PC-9 (cell line): ENCODE measurements around the gene SMURF1. TPM values are rescaled to one million over a fixed set of nuclear protein-coding genes. Genes with fewer than 3 reads are reported as not detected.

Experiments
- BruUV-seq: library from RNA; stranded (reverse); fragments of 400-500 nt; replicated peaks from 2 replicates; lab custom pipeline; 2021; lab: Mats Ljungman, UMichigan
- CTCF ChIA-PET: fragments of 300-600 bp; sonication (Branson Sonifier 250); formaldehyde crosslinking; loops from one replicate; lab custom pipeline; 2022; ENCODE audit warnings: antibody characterized with exemption; lab: Charles Lee
- POLR2A ChIA-PET: fragments of 300-600 bp; sonication (Branson Sonifier 250); formaldehyde crosslinking; loops from one replicate; lab custom pipeline; 2022; ENCODE audit warnings: antibody characterized with exemption; ENCODE audit not compliant: unreplicated experiment; lab: Charles Lee
- DNase-seq, 2 experiments: peaks; one replicate each; pipeline versions ENCODE4 v3.0.0 to v3.0.0-alpha.2; 2015 to 2022; ENCODE audit warnings: mixed read lengths in 1 of 2
- H2AFZ ChIP-seq: fragments of 200-600 bp; sonication (generic); 2 replicates; pipeline ENCODE4 v1.8.1; 2017; ENCODE audit warnings: antibody characterized with exemption
- H3F3A ChIP-seq: fragments of 200-600 bp; sonication (generic); 2 replicates; pipeline ENCODE4 v1.8.1; 2017; ENCODE audit warnings: antibody characterized with exemption, mild to moderate bottlenecking, low read depth; ENCODE audit not compliant: insufficient read depth
- H3K27ac ChIP-seq: fragments of 200-600 bp; sonication (generic); 2 replicates; pipeline ENCODE4 v1.6.1; 2016; ENCODE audit warnings: mixed run types
- H3K27me3 ChIP-seq: fragments of 200-600 bp; sonication (generic); 2 replicates; pipeline ENCODE4 v1.6.1; 2016; ENCODE audit warnings: low read depth, mixed run types; ENCODE audit not compliant: insufficient read depth
- H3K36me3 ChIP-seq: fragments of 200-600 bp; sonication (generic); 2 replicates; pipeline ENCODE4 v1.6.1; 2016; ENCODE audit warnings: low read depth, mixed run types
- H3K4me1 ChIP-seq: fragments of 200-600 bp; sonication (generic); replicated peaks from 2 replicates; pipeline ENCODE4 v1.6.1; 2016; ENCODE audit warnings: mixed run types; ENCODE audit not compliant: insufficient read depth
- H3K4me2 ChIP-seq: fragments of 200-600 bp; sonication (generic); 2 replicates; pipeline ENCODE4 v1.6.1; 2017; ENCODE audit warnings: mixed run types
- H3K4me3 ChIP-seq: fragments of 200-600 bp; sonication (generic); 2 replicates; pipeline ENCODE4 v1.6.1; 2016; ENCODE audit warnings: mixed run types
- H3K79me2 ChIP-seq: fragments of 200-600 bp; sonication (generic); 2 replicates; pipeline ENCODE4 v1.6.1; 2017; ENCODE audit warnings: low read depth, mixed run types
- H3K9me2 ChIP-seq: fragments of 200-600 bp; sonication (generic); 2 replicates; pipeline ENCODE4 v1.8.1; 2017; ENCODE audit warnings: mild to moderate bottlenecking; ENCODE audit not compliant: insufficient read depth
- H3K9me3 ChIP-seq: fragments of 200-600 bp; sonication (generic); 2 replicates; pipeline ENCODE4 v1.8.1; 2016; ENCODE audit warnings: low read depth; ENCODE audit not compliant: insufficient read depth
- H4K20me1 ChIP-seq: fragments of 200-600 bp; sonication (generic); 2 replicates; pipeline ENCODE4 v1.8.1; 2017; ENCODE audit not compliant: insufficient read depth
- EZH2 ChIP-seq: fragments of 200-600 bp; sonication (generic); IDR thresholded peaks from 2 replicates; pipeline ENCODE4 v1.8.0; 2017; ENCODE audit warnings: antibody characterized with exemption, low read depth
- intact Hi-C: fragments of 100-400 bp; cut with micrococcal nuclease; formaldehyde crosslinking; loops from one replicate; pipeline ENCODE4 v1.10.0; 2022; ENCODE audit not compliant: unreplicated experiment
- total RNA-seq: library from RNA; stranded (reverse); gene quantifications from 2 replicates; pipeline ENCODE4 v1.2.3, GENCODE V29; 2021
- TF ChIP-seq, protein P1 (sequence below): fragments of 200-600 bp; sonication (generic); conservative IDR thresholded peaks from 2 replicates; pipeline ENCODE4 v1.6.1; 2017; ENCODE audit warnings: mixed run types, antibody characterized with exemption, mild to moderate bottlenecking, moderate library complexity

The SMURF1 gene
- total RNA-seq, 1 experiment from 2014 or later: 53.2 TPM

DNA sequence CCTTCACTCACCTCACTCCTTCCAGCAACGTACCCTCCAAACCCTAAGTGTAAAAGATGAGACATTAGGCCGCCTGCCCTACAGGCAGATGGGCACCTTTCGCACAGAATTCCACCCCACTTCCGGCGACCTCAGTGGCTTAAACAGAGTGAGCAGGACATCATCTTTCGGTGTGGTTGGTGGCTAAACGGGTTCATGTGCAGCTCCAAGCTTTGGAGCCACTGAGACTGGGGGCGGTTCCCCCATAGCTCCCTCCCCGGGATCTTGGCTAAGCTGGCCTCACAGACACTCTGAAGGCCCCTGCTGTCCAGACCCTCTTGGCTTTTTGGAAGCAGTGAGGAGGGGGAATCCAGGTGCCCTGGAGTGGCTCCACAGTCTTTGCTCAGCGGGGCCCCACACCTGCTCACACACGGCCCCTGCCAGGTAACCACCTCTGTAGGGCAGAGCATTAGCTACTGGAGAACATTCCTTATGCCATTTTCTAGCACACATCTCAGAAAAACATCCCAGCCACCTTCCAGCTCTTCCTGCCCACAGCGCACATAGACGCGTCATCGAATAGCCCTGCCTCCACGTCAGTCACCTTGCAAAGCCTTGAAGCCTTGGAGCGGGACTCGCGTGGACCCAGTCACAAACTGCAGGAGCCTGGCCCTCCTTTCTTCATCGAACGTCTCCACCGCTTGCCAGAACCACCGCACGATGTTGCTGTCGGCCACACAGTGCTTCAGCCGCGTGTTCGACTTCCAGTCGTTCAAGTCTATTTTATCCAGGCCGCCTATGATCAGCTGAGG, 108.8 kb downstream of the SMURF1 start:
- Histone ChIP-seq H3K27ac (no peak overlapping the region), H3K27me3 (no peaks in the 10 kb centered on the region), H3F3A (peaks cover 36% of the 10 kb centered on the region; the same call in 1 of the 2 replicates), H3K79me2 (no peaks in the 10 kb centered on the region), H3K4me2 (no peak overlapping the region), H4K20me1 (peaks cover 11% of the 10 kb centered on the region), H2AFZ (no peak overlapping the region), H3K36me3 (peaks cover 70% of the 10 kb centered on the region), H3K9me3 (no peaks in the 10 kb centered on the region), H3K4me1 (no peaks in the 10 kb centered on the region), H3K4me3 (no peak overlapping the region), H3K9me2 (no peaks in the 10 kb centered on the region)
- CTCF ChIA-PET: no interaction called here
- DNase-seq: no peak
- POLR2A ChIA-PET: no interaction called here
- intact Hi-C loops: no loop called here
- TF ChIP-seq, protein P1, sequence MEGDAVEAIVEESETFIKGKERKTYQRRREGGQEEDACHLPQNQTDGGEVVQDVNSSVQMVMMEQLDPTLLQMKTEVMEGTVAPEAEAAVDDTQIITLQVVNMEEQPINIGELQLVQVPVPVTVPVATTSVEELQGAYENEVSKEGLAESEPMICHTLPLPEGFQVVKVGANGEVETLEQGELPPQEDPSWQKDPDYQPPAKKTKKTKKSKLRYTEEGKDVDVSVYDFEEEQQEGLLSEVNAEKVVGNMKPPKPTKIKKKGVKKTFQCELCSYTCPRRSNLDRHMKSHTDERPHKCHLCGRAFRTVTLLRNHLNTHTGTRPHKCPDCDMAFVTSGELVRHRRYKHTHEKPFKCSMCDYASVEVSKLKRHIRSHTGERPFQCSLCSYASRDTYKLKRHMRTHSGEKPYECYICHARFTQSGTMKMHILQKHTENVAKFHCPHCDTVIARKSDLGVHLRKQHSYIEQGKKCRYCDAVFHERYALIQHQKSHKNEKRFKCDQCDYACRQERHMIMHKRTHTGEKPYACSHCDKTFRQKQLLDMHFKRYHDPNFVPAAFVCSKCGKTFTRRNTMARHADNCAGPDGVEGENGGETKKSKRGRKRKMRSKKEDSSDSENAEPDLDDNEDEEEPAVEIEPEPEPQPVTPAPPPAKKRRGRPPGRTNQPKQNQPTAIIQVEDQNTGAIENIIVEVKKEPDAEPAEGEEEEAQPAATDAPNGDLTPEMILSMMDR: no peak
- no peak for TF ChIP-seq EZH2
- BruUV-seq: no TSS peak

DNA sequence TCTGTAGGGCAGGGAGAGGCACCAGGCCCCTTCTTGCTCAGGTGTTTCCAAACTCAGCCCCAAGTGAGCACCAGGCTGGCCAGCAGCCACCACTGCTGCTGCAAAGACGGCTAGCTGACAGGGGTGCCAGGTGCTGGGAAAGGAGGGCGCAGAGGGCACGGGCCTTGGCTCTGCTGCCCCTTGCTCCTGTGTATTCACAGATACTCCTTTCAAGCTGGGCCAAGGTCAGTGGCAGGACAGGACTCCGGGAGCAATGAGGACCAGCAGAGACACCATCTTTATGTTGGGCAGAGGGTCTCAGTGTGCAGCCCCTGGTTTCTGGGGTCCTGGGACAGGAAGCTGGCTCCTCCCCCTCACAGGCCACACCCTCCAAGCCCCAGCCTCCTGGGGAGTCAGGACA, 110.1 kb downstream of the SMURF1 start:
- no peaks in the 10 kb centered on the region for H3K9me2 ChIP-seq
- no peak overlapping the region for H2AFZ ChIP-seq
- H3K9me3 ChIP-seq: no peaks in the 10 kb centered on the region
- POLR2A ChIA-PET: no interaction called here
- no peak overlapping the region for H3K4me3 ChIP-seq
- H3F3A ChIP-seq: peaks cover 41% of the 10 kb centered on the region; the same call in 1 of the 2 replicates
- H3K27me3 ChIP-seq: no peaks in the 10 kb centered on the region
- H3K79me2 ChIP-seq: no peaks in the 10 kb centered on the region
- peaks cover 11% of the 10 kb centered on the region for H4K20me1 ChIP-seq
- H3K27ac ChIP-seq: no peak overlapping the region
- H3K4me1 ChIP-seq: no peaks in the 10 kb centered on the region
- no peak overlapping the region for H3K4me2 ChIP-seq
- BruUV-seq: no TSS peak
- intact Hi-C loops: no loop called here
- CTCF ChIA-PET: no interaction called here
- DNase-seq: no peak
- peaks cover 64% of the 10 kb centered on the region for H3K36me3 ChIP-seq
- TF ChIP-seq, protein P1: no peak

DNA sequence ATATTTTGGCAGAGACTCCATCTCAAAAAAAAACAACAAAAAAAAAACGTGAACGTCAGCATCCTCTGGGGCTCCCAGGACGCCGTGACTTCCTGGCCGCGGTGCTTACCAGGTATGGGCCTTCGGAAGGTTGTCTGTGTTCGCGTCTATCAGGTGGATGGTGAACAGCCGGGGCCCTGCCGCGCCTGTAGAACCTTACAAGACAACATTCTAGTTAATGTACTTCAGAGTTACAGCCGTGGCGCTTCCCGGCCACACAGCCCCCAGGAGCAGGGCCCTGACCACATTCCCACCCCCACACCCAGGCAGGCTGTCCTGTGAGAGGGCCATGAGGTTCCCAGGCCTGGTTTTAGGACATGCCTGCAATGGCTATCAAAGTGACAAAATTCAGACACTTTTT, 111.0 kb downstream of the SMURF1 start:
- no peaks in the 10 kb centered on the region for H3K79me2 ChIP-seq
- peaks cover 44% of the 10 kb centered on the region; the same call in 1 of the 2 replicates for H3F3A ChIP-seq
- intact Hi-C loops: no loop called here
- no peaks in the 10 kb centered on the region for H3K27me3 ChIP-seq
- CTCF ChIA-PET: no interaction called here
- H2AFZ ChIP-seq: no peak overlapping the region
- TF ChIP-seq EZH2: no peak
- TF ChIP-seq, protein P1: no peak
- DNase-seq: no peak
- H4K20me1 ChIP-seq: peaks cover 11% of the 10 kb centered on the region
- no peaks in the 10 kb centered on the region for H3K4me1 ChIP-seq
- no peaks in the 10 kb centered on the region for H3K9me2 ChIP-seq
- H3K9me3 ChIP-seq: no peaks in the 10 kb centered on the region
- no peak overlapping the region for H3K4me3 ChIP-seq
- H3K27ac ChIP-seq: no peak overlapping the region
- peaks cover 56% of the 10 kb centered on the region for H3K36me3 ChIP-seq
- BruUV-seq: no TSS peak
- no peak overlapping the region for H3K4me2 ChIP-seq
- POLR2A ChIA-PET: no interaction called here
